Ascending aorta (tissue), 2 donors: ENCODE measurements around the gene MTHFD2L. TPM values are rescaled to one million over a fixed set of nuclear protein-coding genes. Genes with fewer than 3 reads are reported as not detected.

ENCODE experiments used
- DNase-seq, 2 donors: peaks; one replicate each; pipeline ENCODE4 v3.0.0-alpha.2; 2019; ENCODE audit warnings: low spot score in 2 of 2
- H3K27ac ChIP-seq, 2 donors: fragments of 200-600 bp; sonication (generic); one replicate each; pipeline ENCODE4 v1.5.1; 2016 to 2017; ENCODE audit warnings: mild to moderate bottlenecking in 1 of 2
- H3K27me3 ChIP-seq: fragments of 200-600 bp; sonication (generic); one replicate; pipeline ENCODE4 v1.5.1; 2017
- H3K36me3 ChIP-seq, 2 donors: fragments of 200-600 bp; sonication (generic); one replicate each; pipeline ENCODE4 v1.5.1; 2016
- H3K4me1 ChIP-seq, 2 donors: fragments of 200-600 bp; sonication (generic); one replicate each; pipeline ENCODE4 v1.5.1; 2016 to 2017; ENCODE audit warnings: mild to moderate bottlenecking in 1 of 2
- H3K4me3 ChIP-seq, 2 donors: fragments of 200-600 bp; sonication (generic); one replicate each; pipeline ENCODE4 v1.5.1; 2016 to 2017; ENCODE audit warnings: mild to moderate bottlenecking in 1 of 2
- H3K9me3 ChIP-seq, 2 donors: fragments of 200-600 bp; sonication (generic); one replicate each; pipeline ENCODE4 v1.5.1; 2016
- CTCF ChIP-seq, 3 experiments: fragments of 200-600 bp in 2 of 3; fragments of 450-650 bp in 1 of 3; sonication (generic) in 2 of 3; IDR thresholded peaks; one replicate each; pipeline ENCODE4 v1.5.1; 2016 to 2019; ENCODE audit warnings: antibody characterized with exemption in 3 of 3, mild to moderate bottlenecking in 1 of 3, moderate library complexity in 1 of 3
- intact Hi-C: fragments of 100-400 bp; cut with DNase I; formaldehyde crosslinking; loops from one replicate; pipeline ENCODE4 v1.15.1; 2023
- total RNA-seq: library from RNA; depleted of rRNA; stranded (reverse); fragments of >200 nt; gene quantifications from one replicate; pipeline ENCODE4 v1.1.0, GENCODE V29; 2016

The MTHFD2L gene
- total RNA-seq, 1 donor from 2014 or later = not detected

GRCh38 chr4:74323663-74324062, 165.7 kb downstream of the MTHFD2L start:
- intact Hi-C loops = no loop called here
- H3K4me3 ChIP-seq = no peak overlapping the region
- H3K4me1 ChIP-seq = no peaks in the 10 kb centered on the region
- DNase-seq = no peak
- no peak overlapping the region for H3K27ac ChIP-seq
- TF ChIP-seq CTCF (IDR thresholded peaks at IDR 0.05) = no peak
- H3K36me3 ChIP-seq = no peaks in the 10 kb centered on the region
- no peaks in the 10 kb centered on the region for H3K27me3 ChIP-seq
- H3K9me3 ChIP-seq = no peaks in the 10 kb centered on the region

GRCh38 chr4:74324262-74324661, 166.3 kb downstream of the MTHFD2L start:
- intact Hi-C loops = no loop called here
- Histone ChIP-seq H3K27ac (no peak overlapping the region), H3K4me3 (no peak overlapping the region), H3K9me3 (no peaks in the 10 kb centered on the region), H3K4me1 (no peaks in the 10 kb centered on the region), H3K27me3 (no peaks in the 10 kb centered on the region), H3K36me3 (no peaks in the 10 kb centered on the region)
- DNase-seq = no peak
- no peak for TF ChIP-seq CTCF (IDR thresholded peaks at IDR 0.05)

GRCh38 chr4:74325886-74326285, 168.0 kb downstream of the MTHFD2L start:
- Histone ChIP-seq H3K9me3 (no peaks in the 10 kb centered on the region), H3K27ac (no peak overlapping the region), H3K27me3 (no peaks in the 10 kb centered on the region), H3K36me3 (no peaks in the 10 kb centered on the region), H3K4me1 (no peaks in the 10 kb centered on the region), H3K4me3 (no peak overlapping the region)
- no peak for TF ChIP-seq CTCF (IDR thresholded peaks at IDR 0.05)
- intact Hi-C loops = no loop called here
- no peak for DNase-seq

- no peaks in the 10 kb centered on the region for H3K9me3 ChIP-seq
- DNase-seq = no peak
- no peak overlapping the region for H3K27ac ChIP-seq
- H3K36me3 ChIP-seq = no peaks in the 10 kb centered on the region
- H3K4me1 ChIP-seq = no peaks in the 10 kb centered on the region
- no peaks in the 10 kb centered on the region for H3K27me3 ChIP-seq
- TF ChIP-seq CTCF (IDR thresholded peaks at IDR 0.05) = no peak
- intact Hi-C loops = no loop called here
- H3K4me3 ChIP-seq = no peak overlapping the region
These were observed 169.8 kb downstream of the MTHFD2L start for GRCh38 chr4:74327762-74328161.

GRCh38 chr4:74328501-74328900, 170.6 kb downstream of the MTHFD2L start:
- Histone ChIP-seq H3K9me3 (no peaks in the 10 kb centered on the region), H3K36me3 (no peaks in the 10 kb centered on the region), H3K27me3 (no peaks in the 10 kb centered on the region), H3K4me3 (no peak overlapping the region), H3K4me1 (no peaks in the 10 kb centered on the region), H3K27ac (no peak overlapping the region)
- DNase-seq = no peak
- no peak for TF ChIP-seq CTCF (IDR thresholded peaks at IDR 0.05)
- intact Hi-C loops = no loop called here

GRCh38 chr4:74329307-74329706, 171.4 kb downstream of the MTHFD2L start:
- Histone ChIP-seq H3K9me3 (no peaks in the 10 kb centered on the region), H3K4me1 (no peaks in the 10 kb centered on the region), H3K36me3 (no peaks in the 10 kb centered on the region), H3K27ac (no peak overlapping the region), H3K4me3 (no peak overlapping the region), H3K27me3 (no peaks in the 10 kb centered on the region)
- intact Hi-C loops = no loop called here
- no peak for DNase-seq
- TF ChIP-seq CTCF (IDR thresholded peaks at IDR 0.05) = no peak
